Prostate gland (tissue), 2 donors: ENCODE data around the gene REXO2.

Source experiments
- POLR2A ChIP-seq: fragments of 450-650 bp; IDR thresholded peaks from one replicate; pipeline ENCODE4 v1.6.1; 2016; ENCODE audit warnings: antibody characterized with exemption, mild to moderate bottlenecking
- POLR2AphosphoS5 ChIP-seq: sonication (generic); formaldehyde crosslinking; IDR thresholded peaks from one replicate; pipeline ENCODE4 v1.6.1; 2017; ENCODE audit warnings: antibody characterized with exemption
- TF ChIP-seq, protein P1 (sequence below), 4 experiments: fragments of 200-600 bp in 2 of 4; fragments of 450-650 bp in 2 of 4; sonication (generic) in 2 of 4; IDR thresholded peaks; 1 replicate in 3 of 4; 2 replicates in 1 of 4; pipeline ENCODE4 v1.5.1; 2016 to 2019; ENCODE audit warnings: antibody characterized with exemption in 4 of 4, mild to moderate bottlenecking in 2 of 4, moderate library complexity in 2 of 4

DNA sequence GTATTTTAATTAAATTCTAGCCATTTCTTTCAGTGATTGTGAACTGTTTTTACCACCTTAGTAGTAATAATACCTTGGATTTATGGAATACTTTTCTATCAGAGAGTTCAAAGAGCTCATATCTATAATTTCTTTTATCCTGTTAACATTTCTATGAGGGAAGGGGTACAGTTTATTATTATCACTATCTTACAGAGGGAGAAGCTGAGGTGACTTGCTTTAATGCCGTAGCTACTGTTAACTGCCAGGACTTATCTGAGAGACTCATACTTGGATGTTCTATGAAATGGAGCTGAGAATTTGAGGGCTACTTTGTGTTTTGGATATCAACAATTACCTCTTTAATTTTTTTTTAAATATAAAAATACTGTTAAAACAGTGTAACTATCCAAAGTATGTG, 3.3 kb downstream of the REXO2 start:
- TF ChIP-seq, protein P1, sequence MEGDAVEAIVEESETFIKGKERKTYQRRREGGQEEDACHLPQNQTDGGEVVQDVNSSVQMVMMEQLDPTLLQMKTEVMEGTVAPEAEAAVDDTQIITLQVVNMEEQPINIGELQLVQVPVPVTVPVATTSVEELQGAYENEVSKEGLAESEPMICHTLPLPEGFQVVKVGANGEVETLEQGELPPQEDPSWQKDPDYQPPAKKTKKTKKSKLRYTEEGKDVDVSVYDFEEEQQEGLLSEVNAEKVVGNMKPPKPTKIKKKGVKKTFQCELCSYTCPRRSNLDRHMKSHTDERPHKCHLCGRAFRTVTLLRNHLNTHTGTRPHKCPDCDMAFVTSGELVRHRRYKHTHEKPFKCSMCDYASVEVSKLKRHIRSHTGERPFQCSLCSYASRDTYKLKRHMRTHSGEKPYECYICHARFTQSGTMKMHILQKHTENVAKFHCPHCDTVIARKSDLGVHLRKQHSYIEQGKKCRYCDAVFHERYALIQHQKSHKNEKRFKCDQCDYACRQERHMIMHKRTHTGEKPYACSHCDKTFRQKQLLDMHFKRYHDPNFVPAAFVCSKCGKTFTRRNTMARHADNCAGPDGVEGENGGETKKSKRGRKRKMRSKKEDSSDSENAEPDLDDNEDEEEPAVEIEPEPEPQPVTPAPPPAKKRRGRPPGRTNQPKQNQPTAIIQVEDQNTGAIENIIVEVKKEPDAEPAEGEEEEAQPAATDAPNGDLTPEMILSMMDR (IDR thresholded peaks at IDR 0.05), result no peak
- TF ChIP-seq POLR2A (no peak), POLR2AphosphoS5 (no peak)
